Gastroesophageal sphincter (tissue), 4 donors: ENCODE measurements around the gene GALNT17. TPM values are rescaled to one million over a fixed set of nuclear protein-coding genes. Genes with fewer than 3 reads are reported as not detected.
A peak's percentile ranks its signal among the peaks of the same experiment; 100 is the strongest.

Experiments used
- ATAC-seq: fragments of 150-250 bp; one replicate; pipeline ENCODE4 v1.9.1; 2016; ENCODE audit warnings: mild to moderate bottlenecking, moderate library complexity
- H3K27ac ChIP-seq, 4 donors: fragments of 200-600 bp; sonication (generic) in 3 of 4; 1 replicate in 3 of 4; 2 replicates in 1 of 4; pipeline ENCODE4 v1.5.1; 2016 to 2019
- H3K27me3 ChIP-seq: fragments of 200-600 bp; sonication (generic); one replicate; pipeline ENCODE4 v1.5.1; 2019
- H3K36me3 ChIP-seq, 2 donors: fragments of 200-600 bp; sonication (generic); one replicate each; pipeline ENCODE4 v1.5.1; 2019; ENCODE audit warnings: control low read depth in 1 of 2
- H3K4me1 ChIP-seq, 3 donors: fragments of 200-600 bp; sonication (generic); 1 replicate in 2 of 3; 2 replicates in 1 of 3; pipeline ENCODE4 v1.5.1; 2016 to 2019; ENCODE audit warnings: control low read depth in 2 of 3
- H3K4me3 ChIP-seq, 2 donors: fragments of 200-600 bp; sonication (generic); one replicate each; pipeline ENCODE4 v1.5.1; 2019; ENCODE audit warnings: mild to moderate bottlenecking in 1 of 2, moderate library complexity in 1 of 2
- H3K9me3 ChIP-seq, 3 donors: fragments of 200-600 bp; sonication (generic); one replicate each; pipeline ENCODE4 v1.5.1; 2017 to 2019; ENCODE audit warnings: control low read depth in 2 of 3
- EP300 ChIP-seq: sonication (generic); formaldehyde crosslinking; IDR thresholded peaks from one replicate; pipeline ENCODE4 v1.6.1; 2017; ENCODE audit warnings: antibody characterized with exemption, mild to moderate bottlenecking
- POLR2A ChIP-seq, 2 donors: fragments of 450-650 bp; IDR thresholded peaks; one replicate each; pipeline ENCODE4 v1.6.1; 2017; ENCODE audit warnings: antibody characterized with exemption in 2 of 2, mild to moderate bottlenecking in 2 of 2, moderate library complexity in 1 of 2
- POLR2AphosphoS5 ChIP-seq: sonication (generic); formaldehyde crosslinking; IDR thresholded peaks from one replicate; pipeline ENCODE4 v1.6.1; 2017; ENCODE audit warnings: antibody characterized with exemption
- WGBS, 2 donors: methylation state at CpG; one replicate each; pipeline ENCODE4 v1.1.5; 2018; ENCODE audit warnings: low coverage in 1 of 2; 5-methylcytosine and 5-hydroxymethylcytosine counted together
- total RNA-seq, 4 donors: library from RNA; depleted of rRNA; stranded (reverse); fragments of >200 nt; gene quantifications; one replicate each; pipeline ENCODE4 v1.1.0, GENCODE V29; 2016
- TF ChIP-seq, protein P1 (sequence below), 4 experiments: fragments of 200-600 bp in 2 of 4; fragments of 450-650 bp in 2 of 4; sonication (generic) in 1 of 4; IDR thresholded peaks; one replicate each; pipeline ENCODE4 v1.5.1; 2017 to 2019; ENCODE audit warnings: antibody characterized with exemption in 4 of 4, mild to moderate bottlenecking in 2 of 4, moderate library complexity in 2 of 4

The GALNT17 gene
- total RNA-seq, 4 donors from 2014 or later: 16.7 to 93.2 (median 34.8) TPM

DNA sequence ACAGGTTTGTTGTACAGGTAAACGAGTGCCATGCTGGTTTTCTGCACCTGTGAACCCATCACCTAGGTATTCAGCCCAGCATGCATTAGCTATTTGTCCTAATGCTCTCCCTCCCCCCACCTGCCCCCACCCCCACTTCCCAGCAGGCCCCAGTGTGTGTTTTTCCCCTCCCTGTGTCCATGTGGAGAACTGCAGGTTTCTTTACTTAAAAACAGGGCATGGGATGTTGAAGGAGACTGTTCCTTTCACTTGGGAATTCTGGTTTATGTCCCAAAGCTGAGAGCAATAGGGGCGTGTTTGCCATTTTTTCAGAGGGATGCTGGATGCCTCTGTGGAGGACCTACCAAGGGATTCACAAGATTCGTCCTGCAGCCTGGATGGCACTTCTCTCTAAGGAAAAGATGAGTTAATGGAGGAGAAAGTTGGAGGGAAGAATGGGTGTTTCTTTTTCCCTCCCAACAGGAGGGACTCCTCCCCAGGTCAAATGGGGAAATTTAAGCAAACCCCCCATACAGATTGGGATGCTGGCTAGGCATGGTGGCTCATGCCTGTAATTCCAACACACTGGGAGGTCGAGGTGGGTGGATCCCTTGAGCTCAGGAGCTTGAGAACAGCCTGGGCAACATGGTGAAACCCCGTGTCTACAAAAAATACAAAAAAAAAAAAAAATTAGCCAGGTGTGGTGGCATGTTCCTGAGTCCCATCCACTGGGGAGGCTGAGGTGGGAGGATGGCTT is 136.0 kb downstream of the GALNT17 start:
- Histone ChIP-seq H3K4me1 (peaks cover 0 to 41% (median 5%) of the 10 kb centered on the region in 3 donors), H3K36me3 (no peaks in the 10 kb centered on the region), H3K27me3 (no peaks in the 10 kb centered on the region), H3K27ac (peak overlapping the region in 1 of 4 donors; percentile 11), H3K4me3 (no peak overlapping the region), H3K9me3 (peaks cover 0 to 8% (median 0%) of the 10 kb centered on the region in 3 donors)
- TF ChIP-seq, protein P1, sequence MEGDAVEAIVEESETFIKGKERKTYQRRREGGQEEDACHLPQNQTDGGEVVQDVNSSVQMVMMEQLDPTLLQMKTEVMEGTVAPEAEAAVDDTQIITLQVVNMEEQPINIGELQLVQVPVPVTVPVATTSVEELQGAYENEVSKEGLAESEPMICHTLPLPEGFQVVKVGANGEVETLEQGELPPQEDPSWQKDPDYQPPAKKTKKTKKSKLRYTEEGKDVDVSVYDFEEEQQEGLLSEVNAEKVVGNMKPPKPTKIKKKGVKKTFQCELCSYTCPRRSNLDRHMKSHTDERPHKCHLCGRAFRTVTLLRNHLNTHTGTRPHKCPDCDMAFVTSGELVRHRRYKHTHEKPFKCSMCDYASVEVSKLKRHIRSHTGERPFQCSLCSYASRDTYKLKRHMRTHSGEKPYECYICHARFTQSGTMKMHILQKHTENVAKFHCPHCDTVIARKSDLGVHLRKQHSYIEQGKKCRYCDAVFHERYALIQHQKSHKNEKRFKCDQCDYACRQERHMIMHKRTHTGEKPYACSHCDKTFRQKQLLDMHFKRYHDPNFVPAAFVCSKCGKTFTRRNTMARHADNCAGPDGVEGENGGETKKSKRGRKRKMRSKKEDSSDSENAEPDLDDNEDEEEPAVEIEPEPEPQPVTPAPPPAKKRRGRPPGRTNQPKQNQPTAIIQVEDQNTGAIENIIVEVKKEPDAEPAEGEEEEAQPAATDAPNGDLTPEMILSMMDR (IDR thresholded peaks at IDR 0.05): peak in 1 of 4 experiments; percentile 11
- TF ChIP-seq POLR2A (IDR thresholded peaks at IDR 0.05): no peak
- no peak for ATAC-seq
- 42 to 53% methylated on average over 2 to 3 of the region's 5 CpGs for WGBS, 2 donors

GRCh38 chr7:71270558-71270957 is 138.6 kb downstream of the GALNT17 start:
- 6 to 27% methylated on average over 2 of the region's 2 CpGs for WGBS, 2 donors
- H3K27ac ChIP-seq: peak overlapping the region in 2 of 4 donors; percentile 56 to 83
- H3K9me3 ChIP-seq: peaks cover 0 to 5% (median 0%) of the 10 kb centered on the region in 3 donors
- no peak for ATAC-seq
- H3K4me1 ChIP-seq: peaks cover 0 to 60% (median 11%) of the 10 kb centered on the region in 3 donors
- H3K36me3 ChIP-seq: no peaks in the 10 kb centered on the region
- H3K4me3 ChIP-seq: no peak overlapping the region
- no peak for TF ChIP-seq POLR2AphosphoS5
- no peak for TF ChIP-seq POLR2A (IDR thresholded peaks at IDR 0.05)
- TF ChIP-seq EP300: no peak
- TF ChIP-seq, protein P1 (IDR thresholded peaks at IDR 0.05): no peak
- no peaks in the 10 kb centered on the region for H3K27me3 ChIP-seq

- no peak overlapping the region for H3K4me3 ChIP-seq
- no peaks in the 10 kb centered on the region for H3K9me3 ChIP-seq
- H3K27ac ChIP-seq: peak overlapping the region in 3 of 4 donors; percentile 56 to 83 (median 70)
- 32 to 38% methylated on average over 6 to 8 of the region's 8 CpGs for WGBS, 2 donors
- H3K4me1 ChIP-seq: peaks cover 0 to 60% (median 11%) of the 10 kb centered on the region in 3 donors
- ATAC-seq: no peak
- TF ChIP-seq EP300 (no peak), POLR2AphosphoS5 (no peak), POLR2A (IDR thresholded peaks at IDR 0.05) (no peak)
- TF ChIP-seq, protein P1 (IDR thresholded peaks at IDR 0.05): no peak
- no peaks in the 10 kb centered on the region for H3K36me3 ChIP-seq
- no peaks in the 10 kb centered on the region for H3K27me3 ChIP-seq
These were observed 139.3 kb downstream of the GALNT17 start for GRCh38 chr7:71271203-71271602.

GRCh38 chr7:71272509-71273490 is 140.9 kb downstream of the GALNT17 start:
- no peak for ATAC-seq
- TF ChIP-seq POLR2AphosphoS5 (no peak), POLR2A (IDR thresholded peaks at IDR 0.05) (no peak), EP300 (no peak)
- TF ChIP-seq, protein P1 (IDR thresholded peaks at IDR 0.05): no peak
- Histone ChIP-seq H3K27ac (peak overlapping the region; percentile 48 to 83 (median 80)), H3K27me3 (no peaks in the 10 kb centered on the region), H3K4me3 (no peak overlapping the region), H3K36me3 (no peaks in the 10 kb centered on the region), H3K9me3 (no peaks in the 10 kb centered on the region), H3K4me1 (peaks cover 0 to 55% (median 11%) of the 10 kb centered on the region in 3 donors)
- WGBS, 2 donors: 13 to 39% methylated on average over 4 to 6 of the region's 6 CpGs
